Measurements from ENCODE around the gene CASP3.
"Not testable (repeated sequence)": the region's sequence is repeated elsewhere in the genome, so short reads cannot be mapped to it uniquely, and the experiment has no call there.

The CASP3 gene

DNA sequence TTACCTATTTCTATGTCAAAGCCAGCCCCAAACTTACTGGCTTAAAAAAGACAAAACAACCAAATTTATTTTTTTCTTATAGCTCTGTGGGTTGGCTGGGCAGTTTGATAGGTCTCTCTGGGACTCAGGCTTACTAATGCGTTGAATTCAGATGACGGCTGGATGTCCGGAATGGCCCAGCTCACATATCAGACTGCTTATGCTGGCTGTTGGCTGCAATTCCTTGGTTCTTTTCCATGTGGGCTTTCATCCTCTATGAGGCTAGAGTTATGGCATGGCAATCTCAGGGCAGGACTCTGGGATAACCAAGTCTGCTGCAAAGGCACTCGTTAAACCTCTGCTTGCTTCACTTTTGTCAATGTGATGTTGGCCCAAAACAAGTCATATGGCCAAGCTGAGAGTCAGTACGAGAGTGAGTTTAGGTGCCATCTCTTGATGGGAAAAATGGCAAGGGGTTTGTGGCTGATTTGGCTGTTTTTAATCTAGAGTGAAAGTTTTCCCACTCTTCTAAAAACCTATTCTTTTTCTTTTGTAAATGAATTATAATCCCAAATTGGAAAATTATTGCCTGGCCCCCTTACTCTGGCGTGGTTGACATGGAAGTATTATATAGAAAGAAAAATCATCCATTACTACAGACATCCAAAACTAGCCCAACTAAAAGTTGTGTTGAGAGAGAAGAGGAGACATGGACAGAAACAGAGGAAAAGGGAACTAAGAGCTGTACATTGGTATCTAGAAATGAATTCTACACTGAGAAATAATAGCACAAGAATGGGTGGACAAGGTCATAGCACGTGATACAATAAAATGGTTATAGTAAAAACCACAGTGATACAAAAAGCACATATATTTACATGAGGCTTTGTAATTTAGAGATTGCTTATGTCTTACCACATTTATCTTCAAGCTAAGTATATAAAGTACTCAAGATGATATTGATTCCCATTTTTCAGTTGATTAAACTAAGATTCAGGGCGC is 6.9 kb upstream of the CASP3 start:
- H3K4me3 ChIP-seq (ENCODE audit: low read depth, low read length): no peak overlapping the region
- DNase-seq (ENCODE audit: low read depth): no peak
- TF ChIP-seq, protein P1, sequence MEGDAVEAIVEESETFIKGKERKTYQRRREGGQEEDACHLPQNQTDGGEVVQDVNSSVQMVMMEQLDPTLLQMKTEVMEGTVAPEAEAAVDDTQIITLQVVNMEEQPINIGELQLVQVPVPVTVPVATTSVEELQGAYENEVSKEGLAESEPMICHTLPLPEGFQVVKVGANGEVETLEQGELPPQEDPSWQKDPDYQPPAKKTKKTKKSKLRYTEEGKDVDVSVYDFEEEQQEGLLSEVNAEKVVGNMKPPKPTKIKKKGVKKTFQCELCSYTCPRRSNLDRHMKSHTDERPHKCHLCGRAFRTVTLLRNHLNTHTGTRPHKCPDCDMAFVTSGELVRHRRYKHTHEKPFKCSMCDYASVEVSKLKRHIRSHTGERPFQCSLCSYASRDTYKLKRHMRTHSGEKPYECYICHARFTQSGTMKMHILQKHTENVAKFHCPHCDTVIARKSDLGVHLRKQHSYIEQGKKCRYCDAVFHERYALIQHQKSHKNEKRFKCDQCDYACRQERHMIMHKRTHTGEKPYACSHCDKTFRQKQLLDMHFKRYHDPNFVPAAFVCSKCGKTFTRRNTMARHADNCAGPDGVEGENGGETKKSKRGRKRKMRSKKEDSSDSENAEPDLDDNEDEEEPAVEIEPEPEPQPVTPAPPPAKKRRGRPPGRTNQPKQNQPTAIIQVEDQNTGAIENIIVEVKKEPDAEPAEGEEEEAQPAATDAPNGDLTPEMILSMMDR (IDR thresholded peaks at IDR 0.05; ENCODE audit: insufficient read depth, low read depth, low read length, missing control alignments): no peak

DNA sequence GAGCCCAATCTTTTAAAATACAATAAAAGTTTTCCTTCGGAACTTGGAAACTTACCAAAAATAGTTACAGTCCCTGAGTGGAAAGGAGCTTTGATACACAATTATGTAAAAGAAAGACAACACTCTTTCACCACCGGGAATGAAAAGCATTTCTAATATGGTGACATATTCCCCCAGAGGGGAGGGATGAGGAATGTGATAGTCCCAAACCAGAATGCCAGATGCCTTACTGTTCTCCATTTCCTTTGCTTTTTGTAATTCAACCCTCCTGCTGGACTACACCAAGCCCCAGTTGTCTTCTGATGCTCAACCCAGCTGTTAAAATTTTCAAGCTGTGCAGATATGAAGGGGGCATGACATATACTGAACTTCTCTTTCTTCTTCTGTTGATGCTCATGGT is 4.4 kb upstream of the CASP3 start:
- no peak overlapping the region for H3K4me3 ChIP-seq (ENCODE audit: low read depth, low read length)
- TF ChIP-seq, protein P1 (IDR thresholded peaks at IDR 0.05; ENCODE audit: insufficient read depth, low read depth, low read length, missing control alignments): no peak
- no peak for DNase-seq (ENCODE audit: low read depth)

DNA sequence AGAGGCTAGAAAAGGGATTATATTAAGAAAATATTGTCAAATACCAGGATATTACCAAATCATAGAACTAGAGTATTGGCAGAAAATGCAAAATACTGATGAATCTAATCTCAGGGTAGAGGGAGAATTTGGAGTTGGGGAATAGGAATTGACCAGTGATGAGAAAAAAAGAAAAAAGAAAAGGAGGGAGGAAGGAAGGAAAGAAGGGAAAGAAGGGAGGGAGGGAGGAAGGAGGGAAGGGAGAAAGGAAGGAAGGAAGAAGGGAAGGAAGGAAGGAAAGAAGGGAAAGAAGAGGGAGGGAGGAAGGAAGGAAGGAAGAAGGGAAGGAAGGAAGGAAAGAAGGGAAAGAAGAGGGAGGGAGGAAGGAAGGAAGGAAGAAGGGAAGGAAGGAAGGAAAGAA is 3.4 kb upstream of the CASP3 start:
- not testable (repeated sequence) for DNase-seq (ENCODE audit: low read depth); H3K4me3 ChIP-seq (ENCODE audit: low read depth, low read length)

DNA sequence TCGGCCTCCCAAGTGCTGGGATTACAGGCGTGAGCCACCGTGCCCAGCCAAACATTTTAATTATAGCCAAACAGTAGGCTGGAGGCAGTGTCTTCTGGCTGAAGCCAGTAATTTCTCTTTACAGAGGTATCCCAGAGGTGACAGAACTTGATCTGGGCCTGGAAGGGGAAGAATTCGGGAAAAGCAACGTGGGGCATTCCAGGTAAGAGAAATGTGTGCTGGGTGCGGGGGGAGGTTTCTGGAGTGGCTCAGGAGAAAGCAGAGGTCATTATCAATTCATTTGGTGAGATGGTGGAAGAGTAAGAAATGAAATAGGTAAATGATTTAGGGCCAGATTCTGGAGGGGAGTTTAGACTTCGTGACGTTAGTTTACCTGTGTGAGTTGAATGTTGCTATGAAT is 2.7 kb upstream of the CASP3 start:
- TF ChIP-seq, protein P1 (IDR thresholded peaks at IDR 0.05; ENCODE audit: insufficient read depth, low read depth, low read length, missing control alignments): no peak
- no peak overlapping the region for H3K4me3 ChIP-seq (ENCODE audit: low read depth, low read length)
- DNase-seq (ENCODE audit: low read depth): no peak

DNA sequence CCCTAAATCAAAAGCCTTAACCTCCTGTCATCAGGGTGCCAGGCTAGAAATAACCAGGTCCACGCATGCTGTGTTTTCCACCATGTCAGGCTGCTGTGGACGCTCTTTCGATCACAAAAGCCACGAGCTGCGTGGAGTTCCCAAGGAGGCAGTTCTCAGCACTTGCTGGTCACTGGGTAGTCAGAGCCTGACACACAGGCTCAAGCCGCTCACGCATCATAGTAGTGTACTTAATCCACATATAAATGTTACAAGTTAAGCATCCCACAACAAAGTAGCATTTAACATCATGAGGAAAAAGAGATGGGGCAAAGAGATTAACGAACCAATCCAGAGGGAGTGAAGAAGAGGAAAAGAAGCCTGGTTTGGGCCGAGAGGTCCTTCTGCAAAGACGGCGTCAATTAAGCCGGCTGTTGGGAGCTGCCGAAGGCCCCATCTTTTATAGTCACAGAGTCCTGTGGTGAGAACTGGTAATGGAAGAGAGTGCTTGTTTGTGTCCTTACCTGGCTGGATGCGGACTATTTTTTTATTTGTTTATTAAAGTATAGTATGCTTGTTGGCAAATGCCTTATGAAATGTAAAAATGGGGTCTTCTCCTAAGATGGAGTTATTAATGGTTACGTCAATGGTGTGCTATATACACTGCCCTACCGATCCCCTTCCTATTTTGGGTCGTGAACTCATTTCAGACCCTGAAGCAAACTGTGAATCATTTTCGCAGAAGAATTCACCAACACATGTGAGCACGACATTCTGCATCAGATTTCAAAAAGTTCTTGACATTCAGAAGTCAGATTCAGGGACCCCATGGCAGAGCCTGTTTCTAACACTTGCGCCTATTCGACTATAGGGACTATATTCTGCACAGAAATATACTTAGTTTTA is 966 bp upstream of the CASP3 start:
- peak overlapping the region; percentile 89 for H3K4me3 ChIP-seq (ENCODE audit: low read depth, low read length)
- TF ChIP-seq, protein P1 (IDR thresholded peaks at IDR 0.05; ENCODE audit: insufficient read depth, low read depth, low read length, missing control alignments): no peak
- DNase-seq (ENCODE audit: low read depth): peak; percentile 46

DNA sequence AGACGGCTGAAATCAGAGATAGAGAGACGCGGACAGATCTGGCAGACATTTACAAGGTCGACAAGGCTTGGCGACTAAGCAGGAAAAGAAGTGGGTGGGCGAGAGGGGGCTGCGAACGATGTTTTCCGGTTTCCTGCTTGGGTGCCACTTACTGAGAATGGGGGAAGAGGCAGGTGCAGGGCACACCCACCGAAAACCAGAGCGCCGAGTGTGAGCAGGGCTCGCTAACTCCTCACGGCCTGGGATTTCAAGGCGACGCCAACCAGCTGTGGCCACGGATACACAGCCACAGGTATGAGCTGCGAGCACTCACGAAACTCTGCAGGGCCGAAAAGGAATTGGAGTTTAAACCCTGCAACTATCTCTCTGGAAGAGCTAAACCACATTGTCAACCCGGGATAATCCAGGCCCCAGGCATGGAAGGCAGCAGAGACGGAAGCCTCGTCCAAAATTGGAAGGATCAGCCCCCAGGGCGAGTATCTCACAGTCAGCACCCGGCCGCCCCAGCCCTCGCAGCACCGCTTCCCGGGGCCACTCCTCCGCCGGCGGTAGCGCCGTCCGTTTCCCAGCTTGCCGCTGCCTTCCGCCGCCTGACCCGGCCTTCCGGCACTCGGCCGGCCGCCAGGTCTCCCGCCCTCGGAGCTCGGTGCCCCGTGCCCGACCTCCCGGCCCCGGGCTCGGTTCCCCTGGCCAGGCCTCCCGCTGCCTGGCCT is 778 bp downstream of the CASP3 start:
- peak; percentile 63 for DNase-seq (ENCODE audit: low read depth)
- H3K4me3 ChIP-seq (ENCODE audit: low read depth, low read length): peak overlapping the region; percentile 78
- TF ChIP-seq, protein P1 (IDR thresholded peaks at IDR 0.05; ENCODE audit: insufficient read depth, low read depth, low read length, missing control alignments): no peak

DNA sequence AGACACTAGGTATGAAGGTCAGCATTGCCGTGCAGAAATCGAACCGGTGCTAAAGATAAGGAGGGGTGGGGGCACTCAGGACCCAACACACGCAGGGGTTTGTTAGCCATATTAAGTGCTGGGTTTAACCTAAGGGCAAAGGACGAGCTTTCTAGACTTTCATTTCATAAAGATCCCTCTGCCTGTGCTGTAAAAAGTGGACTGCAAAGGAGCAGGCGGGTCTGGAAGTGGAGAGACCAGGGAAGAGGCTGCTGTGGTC is 1.3 kb downstream of the CASP3 start:
- DNase-seq (ENCODE audit: low read depth): no peak

More for the DNA sequence above, 1.3 kb downstream of the CASP3 start:
- TF ChIP-seq, protein P1 (IDR thresholded peaks at IDR 0.05; ENCODE audit: insufficient read depth, low read depth, low read length, missing control alignments): no peak
- H3K4me3 ChIP-seq (ENCODE audit: low read depth, low read length): peak overlapping the region; percentile 78

All from GM12865 (cell line).